GM21529 (cell line): ENCODE results near the gene ZFPM1.

Experiments
- ATAC-seq: cut with Tn5 transposase; IDR thresholded peaks from one replicate; pipeline ENCODE4 v1.9.1; 2021; ENCODE audit not compliant: unreplicated experiment

Gene ZFPM1

DNA sequence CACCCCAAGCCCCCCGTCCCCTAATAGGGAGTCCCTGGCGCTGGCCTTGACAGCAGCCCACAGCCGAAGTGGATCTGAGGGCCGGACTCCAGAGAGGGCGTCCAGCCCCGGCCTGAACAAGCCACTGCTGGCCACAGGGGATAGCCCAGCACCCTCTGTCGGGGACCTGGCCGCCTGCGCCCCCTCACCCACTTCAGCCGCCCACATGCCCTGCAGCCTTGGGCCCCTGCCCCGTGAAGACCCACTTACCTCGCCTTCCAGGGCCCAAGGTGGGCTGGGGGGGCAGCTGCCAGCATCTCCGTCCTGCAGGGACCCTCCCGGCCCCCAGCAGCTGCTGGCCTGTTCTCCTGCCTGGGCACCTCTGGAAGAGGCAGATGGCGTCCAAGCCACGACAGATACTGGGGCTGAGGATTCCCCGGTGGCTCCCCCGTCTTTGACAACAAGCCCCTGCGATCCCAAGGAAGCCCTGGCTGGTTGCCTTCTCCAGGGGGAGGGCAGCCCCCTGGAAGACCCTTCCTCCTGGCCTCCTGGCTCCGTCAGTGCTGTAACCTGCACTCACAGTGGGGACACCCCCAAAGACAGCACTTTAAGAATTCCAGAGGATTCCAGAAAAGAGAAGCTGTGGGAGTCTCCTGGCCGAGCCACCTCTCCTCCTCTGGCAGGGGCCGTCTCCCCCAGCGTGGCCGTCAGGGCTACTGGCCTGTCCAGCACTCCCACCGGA, 19.3 kb upstream of the ZFPM1 start:
- no peak for ATAC-seq

DNA sequence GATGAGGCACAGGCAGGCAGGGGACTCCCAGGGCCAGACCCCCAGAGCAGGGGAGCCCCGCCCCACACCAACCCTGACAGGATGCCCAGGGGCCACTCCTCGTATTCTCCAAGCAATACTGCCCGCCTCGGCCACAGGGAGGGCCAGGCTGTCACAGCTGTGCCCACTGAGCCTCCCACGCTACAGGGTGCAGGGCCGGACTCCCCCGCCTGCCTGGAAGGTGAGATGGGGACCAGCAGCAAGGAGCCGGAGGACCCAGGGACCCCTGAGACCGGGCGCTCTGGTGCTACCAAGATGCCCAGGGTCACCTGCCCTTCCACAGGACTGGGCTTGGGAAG, 18.8 kb upstream of the ZFPM1 start:
- ATAC-seq: no peak

DNA sequence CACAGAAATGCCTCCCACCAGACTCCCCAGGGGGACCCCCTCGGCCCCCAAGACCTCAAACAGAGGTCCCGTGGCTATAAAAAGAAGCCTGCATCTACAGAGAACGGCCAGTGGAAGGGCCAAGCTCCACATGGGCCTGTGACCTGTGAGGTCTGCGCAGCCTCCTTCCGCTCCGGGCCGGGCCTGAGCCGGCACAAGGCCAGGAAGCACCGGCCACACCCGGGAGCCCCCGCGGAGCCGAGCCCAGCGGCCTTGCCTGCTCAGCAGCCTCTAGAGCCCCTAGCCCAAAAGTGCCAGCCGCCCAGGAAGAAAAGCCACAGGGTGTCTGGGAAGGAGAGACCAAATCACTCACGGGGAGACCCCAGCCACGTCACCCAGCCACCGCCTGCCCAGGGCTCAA, 18.3 kb upstream of the ZFPM1 start:
- no peak for ATAC-seq

DNA sequence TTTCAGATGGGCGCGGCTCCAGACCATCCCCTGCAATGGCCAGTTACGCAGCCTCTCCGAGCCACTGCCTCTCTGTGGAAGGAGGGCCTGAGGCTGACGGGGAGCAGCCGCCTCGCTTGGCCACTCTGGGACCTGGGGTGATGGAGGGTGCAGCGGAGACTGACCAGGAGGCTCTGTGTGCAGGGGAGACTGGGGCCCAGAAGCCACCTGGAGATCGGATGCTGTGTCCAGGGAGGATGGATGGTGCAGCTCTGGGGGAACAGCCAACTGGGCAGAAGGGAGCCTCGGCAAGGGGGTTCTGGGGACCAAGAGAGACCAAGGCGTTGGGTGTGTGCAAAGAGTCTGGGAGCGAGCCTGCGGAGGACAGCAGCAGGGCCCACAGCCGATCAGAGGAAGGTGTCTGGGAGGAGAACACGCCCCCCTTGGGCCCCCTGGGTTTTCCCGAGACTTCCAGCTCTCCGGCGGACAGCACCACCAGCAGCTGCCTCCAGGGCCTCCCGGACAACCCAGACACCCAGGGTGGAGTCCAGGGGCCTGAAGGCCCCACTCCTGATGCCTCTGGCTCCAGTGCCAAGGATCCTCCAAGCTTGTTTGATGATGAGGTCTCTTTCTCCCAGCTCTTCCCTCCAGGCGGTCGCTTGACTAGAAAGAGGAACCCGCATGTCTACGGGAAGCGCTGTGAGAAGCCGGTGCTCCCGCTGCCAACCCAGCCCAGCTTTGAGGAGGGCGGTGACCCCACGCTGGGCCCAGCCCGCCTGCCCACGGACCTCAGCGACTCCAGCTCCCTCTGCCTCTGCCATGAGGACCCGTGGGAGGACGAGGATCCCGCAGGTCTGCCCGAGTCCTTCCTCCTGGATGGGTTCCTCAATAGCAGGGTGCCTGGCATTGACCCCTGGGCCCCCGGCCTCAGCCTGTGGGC, 17.4 kb upstream of the ZFPM1 start:
- no peak for ATAC-seq

DNA sequence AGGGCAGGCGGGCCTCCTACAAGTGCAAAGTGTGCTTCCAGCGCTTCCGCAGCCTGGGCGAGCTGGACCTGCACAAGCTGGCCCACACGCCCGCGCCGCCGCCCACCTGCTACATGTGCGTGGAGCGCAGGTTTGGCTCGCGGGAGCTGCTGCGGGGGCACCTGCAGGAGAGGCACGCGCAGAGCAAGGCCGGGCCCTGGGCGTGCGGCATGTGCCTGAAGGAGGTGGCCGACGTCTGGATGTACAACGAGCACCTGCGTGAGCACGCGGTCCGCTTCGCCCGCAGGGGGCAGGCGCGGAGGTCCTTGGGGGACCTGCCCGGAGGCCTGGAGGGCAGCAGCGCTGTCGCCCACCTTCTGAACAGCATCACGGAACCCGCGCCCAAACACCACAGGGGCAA, 16.3 kb upstream of the ZFPM1 start:
- no peak for ATAC-seq

DNA sequence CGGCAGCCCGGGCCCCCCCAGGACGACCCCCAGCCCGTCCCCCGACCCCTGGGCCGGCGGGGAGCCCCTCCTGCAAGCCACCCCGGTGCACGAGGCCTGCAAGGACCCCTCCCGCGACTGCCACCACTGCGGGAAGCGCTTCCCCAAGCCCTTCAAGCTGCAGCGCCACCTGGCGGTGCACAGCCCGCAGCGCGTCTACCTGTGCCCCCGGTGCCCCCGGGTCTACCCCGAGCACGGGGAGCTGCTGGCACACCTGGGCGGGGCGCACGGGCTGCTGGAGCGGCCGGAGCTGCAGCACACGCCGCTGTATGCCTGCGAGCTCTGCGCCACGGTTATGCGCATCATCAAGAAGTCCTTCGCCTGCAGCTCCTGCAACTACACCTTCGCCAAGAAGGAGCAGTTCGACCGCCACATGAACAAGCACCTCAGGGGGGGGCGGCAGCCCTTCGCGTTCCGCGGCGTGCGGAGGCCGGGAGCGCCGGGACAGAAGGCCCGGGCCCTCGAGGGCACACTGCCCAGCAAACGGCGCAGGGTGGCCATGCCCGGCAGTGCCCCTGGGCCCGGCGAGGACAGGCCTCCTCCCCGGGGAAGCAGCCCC, 15.6 kb upstream of the ZFPM1 start:
- ATAC-seq: no peak

DNA sequence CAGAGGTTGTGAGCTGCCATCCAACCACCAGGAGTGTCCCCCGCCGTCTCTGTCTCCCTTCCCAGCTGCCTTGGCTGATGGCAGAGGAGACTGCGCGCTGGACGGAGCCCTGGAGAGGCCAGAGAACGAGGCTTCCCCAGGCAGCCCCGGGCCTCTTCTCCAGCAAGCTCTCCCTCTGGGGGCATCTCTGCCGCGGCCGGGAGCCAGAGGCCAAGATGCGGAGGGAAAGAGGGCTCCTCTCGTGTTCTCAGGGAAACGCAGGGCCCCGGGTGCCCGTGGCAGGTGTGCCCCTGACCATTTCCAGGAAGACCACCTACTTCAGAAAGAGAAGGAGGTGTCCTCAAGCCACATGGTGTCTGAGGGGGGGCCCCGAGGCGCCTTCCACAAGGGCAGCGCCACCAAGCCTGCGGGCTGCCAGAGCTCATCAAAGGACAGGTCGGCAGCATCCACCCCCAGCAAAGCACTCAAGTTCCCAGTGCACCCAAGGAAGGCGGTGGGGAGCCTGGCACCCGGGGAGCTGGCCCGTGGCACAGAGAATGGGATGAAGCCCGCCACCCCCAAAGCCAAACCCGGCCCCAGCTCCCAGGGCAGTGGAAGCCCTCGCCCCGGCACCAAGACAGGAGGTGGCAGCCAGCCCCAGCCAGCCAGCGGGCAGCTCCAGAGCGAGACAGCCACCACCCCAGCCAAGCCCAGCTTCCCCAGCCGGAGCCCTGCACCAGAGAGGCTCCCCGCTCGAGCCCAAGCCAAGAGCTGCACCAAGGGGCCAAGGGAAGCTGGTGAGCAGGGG, 14.8 kb upstream of the ZFPM1 start:
- no peak for ATAC-seq

DNA sequence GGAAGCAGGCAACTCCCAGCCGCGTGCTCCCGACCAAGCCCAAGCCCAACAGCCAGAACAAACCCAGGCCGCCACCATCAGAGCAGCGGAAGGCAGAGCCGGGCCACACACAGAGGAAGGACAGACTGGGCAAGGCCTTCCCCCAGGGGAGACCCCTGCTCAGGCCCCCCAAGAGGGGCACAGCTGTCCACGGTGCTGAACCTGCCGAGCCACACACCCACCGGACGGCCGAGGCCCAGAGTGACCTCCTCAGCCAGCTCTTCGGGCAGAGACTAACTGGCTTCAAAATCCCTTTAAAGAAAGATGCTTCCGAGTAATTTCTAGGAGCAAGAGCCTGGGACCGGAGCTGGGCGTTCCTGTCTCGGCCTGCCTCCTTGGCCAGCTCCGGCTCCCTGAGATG, 14.1 kb upstream of the ZFPM1 start:
- no peak for ATAC-seq

DNA sequence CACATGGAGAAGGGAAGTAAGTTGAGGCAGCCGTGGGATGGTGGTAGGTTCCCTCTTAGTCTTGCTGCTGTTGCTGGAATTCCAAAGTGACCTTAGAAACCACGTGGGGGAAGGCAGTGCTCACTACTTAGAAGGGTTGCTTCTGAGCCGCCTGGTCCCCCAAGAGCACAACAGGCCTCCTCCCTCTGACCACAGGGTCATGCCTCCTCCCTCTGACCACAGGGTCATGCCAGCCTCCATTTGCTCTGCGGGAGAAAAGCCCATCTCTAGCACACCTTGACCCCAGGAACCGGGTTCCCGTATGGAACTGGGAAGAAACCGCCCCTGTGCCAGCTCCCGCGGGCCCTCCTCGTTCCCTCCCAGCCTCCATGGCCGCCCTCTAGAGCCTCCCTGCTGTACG, 13.4 kb upstream of the ZFPM1 start:
- no peak for ATAC-seq

DNA sequence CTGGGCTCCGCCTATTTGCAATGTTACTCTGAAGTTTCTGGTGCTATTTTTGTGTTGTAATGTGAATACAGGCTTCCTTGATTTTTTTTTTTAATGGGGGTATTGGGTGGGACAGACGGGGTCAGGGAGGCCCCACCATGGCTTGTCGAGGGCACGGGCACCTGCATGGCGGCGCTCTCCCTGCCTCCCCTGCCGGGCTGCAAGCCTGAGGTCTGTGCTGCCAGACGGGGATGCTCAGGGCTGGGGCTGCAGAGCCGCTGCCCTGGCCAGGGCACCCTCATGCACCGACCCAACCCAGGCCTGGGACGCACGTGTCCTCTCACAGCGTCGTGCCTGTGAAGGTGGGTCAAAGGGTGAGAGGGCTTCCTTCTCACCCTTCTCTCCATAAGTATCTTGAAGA, 13.0 kb upstream of the ZFPM1 start:
- ATAC-seq: no peak

DNA sequence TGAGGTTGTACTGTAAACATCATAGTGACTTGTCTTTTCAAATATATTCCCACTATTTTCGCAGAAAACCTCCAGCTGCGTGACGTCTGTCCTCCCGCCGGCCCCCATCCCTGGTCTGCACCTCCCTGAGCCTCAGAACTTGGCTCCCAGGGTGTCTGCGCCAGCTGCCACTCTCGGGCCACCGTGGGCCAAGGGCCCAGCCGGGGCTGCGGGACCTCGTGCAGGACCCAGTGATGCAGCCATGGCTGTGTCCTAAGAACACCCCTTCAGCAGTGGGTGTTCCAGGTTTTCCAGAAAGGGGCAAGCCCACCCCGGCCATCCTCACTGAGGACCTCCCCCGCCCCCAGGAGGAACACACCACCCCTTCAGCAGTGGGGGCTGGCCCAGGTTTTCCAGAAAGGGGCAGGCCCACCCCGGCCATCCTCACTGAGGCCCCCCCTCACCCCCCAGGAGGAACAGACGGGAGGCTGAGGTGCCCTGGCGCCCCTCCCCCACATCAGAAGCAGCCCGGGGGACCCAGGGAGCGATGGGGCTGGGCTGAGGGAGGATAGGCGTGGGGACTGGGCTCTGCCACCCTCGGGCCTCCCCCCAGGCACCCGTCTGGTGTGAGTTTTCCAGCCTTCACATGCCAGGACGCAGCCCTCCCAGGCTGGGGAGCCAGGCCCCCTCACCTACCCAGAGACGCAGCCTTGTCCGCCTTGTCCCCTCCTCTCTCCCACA, 12.2 kb upstream of the ZFPM1 start:
- ATAC-seq: no peak

DNA sequence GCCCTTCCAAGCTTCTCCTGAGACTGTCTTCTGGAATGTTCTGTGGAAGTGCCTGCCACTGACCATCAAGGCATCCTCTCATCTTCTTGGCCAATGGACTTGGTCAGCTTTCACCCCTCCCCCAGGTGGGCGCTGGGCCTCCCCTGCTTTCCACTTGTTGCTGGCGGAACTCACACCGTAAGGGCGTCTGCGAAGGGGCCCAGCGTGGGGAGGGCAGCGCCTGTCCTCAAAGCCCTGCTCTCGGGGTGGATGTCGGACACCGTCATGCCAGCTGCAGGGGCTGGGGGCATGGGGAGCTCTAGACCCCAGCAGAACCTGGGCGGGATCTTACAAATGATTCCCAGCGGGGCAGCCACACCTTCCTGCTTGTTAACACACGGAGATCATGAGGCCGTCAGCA, 11.6 kb upstream of the ZFPM1 start:
- no peak for ATAC-seq

DNA sequence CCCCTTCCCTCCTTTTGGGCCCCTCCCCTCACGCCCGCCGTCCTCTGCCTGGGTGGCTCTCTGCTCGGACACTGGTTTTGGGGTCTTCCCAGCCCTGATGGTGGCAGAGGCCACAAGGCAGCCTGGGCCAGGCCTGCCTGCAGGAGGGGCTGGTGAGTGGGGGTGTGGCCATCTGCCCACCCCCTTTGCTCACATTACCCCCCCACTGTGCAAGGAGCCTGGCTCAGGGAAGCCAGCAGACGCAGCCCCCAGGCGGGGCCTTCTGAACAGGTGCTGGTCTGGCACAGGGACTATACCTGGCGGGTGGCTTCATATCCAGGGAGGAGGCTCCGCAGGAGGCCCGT, 10.7 kb upstream of the ZFPM1 start:
- ATAC-seq: no peak

DNA sequence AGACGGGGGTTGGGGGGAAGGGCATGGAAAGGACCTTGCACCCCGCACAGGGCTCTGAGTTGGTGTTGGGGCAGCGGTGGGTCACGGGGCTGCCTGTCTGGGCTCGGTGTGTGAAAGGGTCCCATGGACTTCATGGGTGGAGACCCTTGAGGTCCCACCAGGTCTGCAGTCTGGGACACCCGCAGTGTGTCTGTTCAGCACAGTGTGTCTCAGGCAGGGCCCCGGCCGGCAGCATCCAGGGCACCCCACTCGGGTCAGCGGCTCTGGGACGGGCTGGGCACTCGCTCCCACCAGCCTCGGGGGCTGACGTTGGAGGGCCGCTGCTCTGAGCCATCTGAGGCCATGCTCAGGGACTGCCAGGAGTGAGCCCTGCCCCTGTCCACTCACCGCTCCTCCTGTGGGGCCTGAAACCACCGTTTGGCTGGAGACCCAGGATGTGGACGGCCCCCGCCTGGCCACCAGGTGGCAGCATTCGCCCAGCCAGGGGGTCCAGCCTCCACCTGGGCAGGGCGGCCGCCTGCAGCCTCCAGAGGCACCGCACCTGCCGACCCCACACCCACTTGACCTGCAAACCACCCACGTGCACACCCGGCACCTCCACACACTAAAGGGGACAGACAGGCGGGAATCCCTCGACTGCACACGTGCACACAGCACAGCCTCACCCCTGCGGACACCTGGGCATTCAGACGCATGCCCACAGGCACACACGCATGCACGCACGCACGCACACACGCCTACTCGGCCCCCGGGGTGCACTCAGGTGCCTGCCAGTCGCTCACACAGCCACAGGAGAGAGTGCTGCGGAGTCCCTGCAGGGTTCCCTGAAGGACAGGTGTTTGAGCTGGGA, 10.1 kb upstream of the ZFPM1 start:
- ATAC-seq: peak; percentile 58

DNA sequence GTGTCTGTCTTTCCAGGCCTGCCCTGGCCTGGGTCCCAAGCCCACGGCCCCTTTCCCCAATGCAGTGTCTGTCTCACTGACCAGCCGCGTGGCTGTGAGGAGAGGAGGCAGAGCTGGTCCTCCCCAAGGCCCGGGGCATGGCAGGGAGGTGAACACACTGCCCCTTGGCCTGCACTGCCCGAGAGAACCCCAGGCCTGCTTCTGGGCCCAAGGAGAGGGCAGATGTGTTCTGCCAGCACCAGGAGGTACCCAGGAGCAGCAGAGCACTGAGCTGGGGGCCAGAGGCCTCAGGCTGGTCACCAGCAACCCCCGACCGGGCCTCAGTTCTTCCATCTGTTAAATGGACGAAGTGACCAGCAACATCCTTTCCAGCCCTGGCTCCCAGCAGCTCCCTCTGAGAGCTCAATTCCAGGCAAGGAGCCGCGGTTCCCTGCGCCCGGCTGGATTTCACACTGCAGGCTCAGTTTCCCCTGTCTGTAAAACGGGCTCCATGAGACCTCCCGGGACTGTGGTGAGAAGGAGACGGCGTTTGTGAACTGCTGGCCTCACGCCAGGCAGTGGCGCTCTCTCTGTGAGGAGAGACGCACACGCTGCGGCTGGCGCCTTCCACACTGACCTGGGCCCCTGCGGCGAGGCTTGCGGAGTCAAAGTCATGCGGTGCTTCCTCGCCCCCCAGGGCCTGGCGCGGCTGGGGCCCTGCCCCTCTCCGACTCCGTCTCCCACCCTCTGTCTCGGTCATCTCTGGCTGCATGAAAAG, 8.1 kb upstream of the ZFPM1 start:
- ATAC-seq: no peak

DNA sequence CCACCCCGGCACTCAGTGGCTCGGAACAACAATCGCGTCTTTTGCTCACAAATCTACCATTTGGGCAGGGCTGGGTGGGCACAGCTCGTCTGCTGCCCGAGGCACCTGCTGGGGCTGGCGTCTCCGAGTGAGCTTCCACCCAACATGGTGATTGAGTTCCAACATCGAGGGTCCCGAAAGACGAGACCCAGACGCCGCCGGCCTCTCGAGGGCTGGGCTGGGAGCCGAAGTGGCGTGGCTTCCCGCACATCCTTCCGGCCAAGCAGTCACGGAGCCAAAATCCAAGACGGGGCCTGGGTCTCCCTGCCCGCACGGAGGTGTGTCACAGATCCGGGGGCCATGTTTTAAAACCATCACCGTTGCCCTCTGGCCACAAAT, 7.5 kb upstream of the ZFPM1 start:
- no peak for ATAC-seq

DNA sequence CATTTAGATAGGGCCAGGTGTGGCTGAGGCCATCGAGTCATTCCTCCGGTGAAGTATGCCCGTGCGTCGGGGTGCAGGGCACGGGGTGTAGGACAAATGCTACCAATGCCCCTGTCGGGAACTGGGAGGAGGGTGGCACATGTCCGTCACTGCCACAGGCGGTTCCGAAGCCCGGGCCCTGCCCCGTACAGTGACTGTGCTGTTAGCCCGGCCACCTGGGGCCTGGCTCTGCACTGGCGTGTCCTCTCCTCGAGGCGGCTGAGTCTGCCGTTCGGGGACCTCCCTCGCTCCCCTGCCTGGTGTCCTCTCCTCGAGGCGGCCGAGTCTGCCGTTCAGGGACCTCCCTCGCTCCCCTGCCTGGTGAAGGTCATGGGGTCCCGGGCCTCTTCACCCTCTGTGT, 7.0 kb upstream of the ZFPM1 start:
- no peak for ATAC-seq

DNA sequence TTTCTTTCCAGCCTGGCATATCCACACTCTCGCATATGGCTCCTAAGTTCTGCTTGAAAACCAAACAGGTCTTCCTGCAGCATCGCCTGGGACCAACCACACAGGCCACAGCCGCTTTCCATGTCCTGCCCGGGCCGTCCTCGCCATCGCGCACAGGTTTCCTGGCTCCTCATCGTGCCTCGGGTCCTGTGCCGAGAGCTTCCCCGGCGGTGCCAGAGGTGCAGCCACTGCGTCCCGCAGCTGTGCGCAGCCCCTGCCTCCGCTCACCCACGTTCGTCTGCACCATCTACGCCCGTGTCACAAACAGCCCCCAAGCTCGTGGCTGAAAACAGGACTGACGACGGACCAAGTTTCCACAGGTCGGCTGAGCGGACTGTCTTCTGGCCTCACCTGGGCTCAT, 6.3 kb upstream of the ZFPM1 start:
- no peak for ATAC-seq

DNA sequence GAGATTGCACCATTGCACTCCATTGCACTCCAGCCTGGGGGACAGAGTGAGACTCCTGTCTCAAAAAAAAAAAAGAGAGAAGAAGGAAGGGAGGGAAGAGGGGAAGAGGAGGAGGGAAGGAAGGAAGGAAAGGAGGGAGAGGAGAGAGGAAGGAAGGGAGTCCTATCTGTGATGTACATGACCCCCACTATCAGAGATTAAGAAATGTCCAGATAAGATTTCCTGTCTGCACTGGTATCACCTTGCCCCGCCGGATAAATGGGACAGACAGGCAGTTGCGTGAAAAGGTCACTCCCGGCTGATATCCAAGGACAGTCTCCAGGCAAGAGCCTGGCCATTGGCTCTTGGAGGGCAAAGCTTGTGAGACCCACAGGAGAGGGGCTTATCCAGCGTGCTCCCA, 5.2 kb upstream of the ZFPM1 start:
- ATAC-seq: no peak
